ENCODE data around the gene PRPF6. TPM values are rescaled to one million over a fixed set of nuclear protein-coding genes. Genes with fewer than 3 reads are reported as not detected.
A peak's percentile ranks its signal among the peaks of the same experiment; 100 is the strongest.

PRPF6 gene
- total and polyA plus RNA-seq, 2 of the 13 experiments (the other 11 are each of a cell fraction or from before 2014, with no cell fraction given) = 63.7 to 101 TPM

- TF ChIP-seq HIVEP1 (CRISPR knock-in tag; IDR thresholded peaks at IDR 0.05) (peak; percentile 82), ZNF431 (CRISPR knock-in tag; IDR thresholded peaks at IDR 0.05; ENCODE audit: borderline replicate concordance, low read depth) (peak; percentile 88), ZNF326 (CRISPR knock-in tag; IDR thresholded peaks at IDR 0.05; ENCODE audit: borderline replicate concordance) (no peak), POGK (CRISPR knock-in tag; conservative IDR thresholded peaks at IDR 0.05) (peak; percentile 70; the same call in 1 of the 2 replicates), ZNF180 (CRISPR knock-in tag; IDR thresholded peaks at IDR 0.05; ENCODE audit: borderline replicate concordance, low read depth) (0 out of 2 replicates have a peak, but pooled peaks have one; percentile 44), ARID3A (IDR thresholded peaks at IDR 0.05; ENCODE audit: low read depth, low read length) (peak; percentile 90), ZNF639 (CRISPR knock-in tag; conservative IDR thresholded peaks at IDR 0.05) (peak; percentile 7; the same call in 1 of the 2 replicates), ZSCAN5A (CRISPR knock-in tag; IDR thresholded peaks at IDR 0.05; ENCODE audit: borderline replicate concordance) (peak; percentile 98; the same call in 1 of the 2 replicates), PAF1 (CRISPR knock-in tag; IDR thresholded peaks at IDR 0.05) (no peak), REST (IDR thresholded peaks at IDR 0.05; ENCODE audit: borderline replicate concordance in 1 of 2, low read depth in 1 of 2, low read length in 2 of 2) (peak; percentile 64 to 89), SALL1 (CRISPR knock-in tag; IDR thresholded peaks at IDR 0.05) (peak; percentile 94), ZFP62 (CRISPR knock-in tag; IDR thresholded peaks at IDR 0.05) (no peak), HMG20B (CRISPR knock-in tag; conservative IDR thresholded peaks at IDR 0.05) (0 out of 2 replicates have a peak, but pooled peaks have one; percentile 32), CEBPB (IDR thresholded peaks at IDR 0.05; ENCODE audit: borderline replicate concordance, low read depth, low read length) (peak; percentile 91), ZBTB46 (CRISPR knock-in tag; IDR thresholded peaks at IDR 0.05; ENCODE audit: borderline replicate concordance) (peak; percentile 90; the same call in 1 of the 2 replicates)
Observed at GRCh38 chr20:64024141-64024990, 43.4 kb downstream of the PRPF6 start (continued).

Data from HepG2 (cell line).